ENCODE data around the gene GALNT15.

GRCh38 chr3:16183601-16184270 lies 9.3 kb downstream of the GALNT15 start:
- TF ChIP-seq POLR2A (IDR thresholded peaks at IDR 0.05; ENCODE audit: low read depth, low read length) (no peak), CTCF (IDR thresholded peaks at IDR 0.05; ENCODE audit: extremely low read depth in 1 of 2, insufficient read depth in 1 of 2, low read depth in 1 of 2, low read length in 2 of 2) (no peak), POLR2AphosphoS5 (IDR thresholded peaks at IDR 0.05; ENCODE audit: insufficient read depth, low read depth, low read length) (no peak)
